ENCODE data around the gene CCDC171. TPM values are rescaled to one million over a fixed set of nuclear protein-coding genes. Genes with fewer than 3 reads are reported as not detected.
"Not testable (repeated sequence)": the region's sequence is repeated elsewhere in the genome, so short reads cannot be mapped to it uniquely, and the experiment has no call there.

CCDC171 gene
- polyA plus RNA-seq, 3 donors: 0.22 to 1.1 (median 0.97) TPM

DNA sequence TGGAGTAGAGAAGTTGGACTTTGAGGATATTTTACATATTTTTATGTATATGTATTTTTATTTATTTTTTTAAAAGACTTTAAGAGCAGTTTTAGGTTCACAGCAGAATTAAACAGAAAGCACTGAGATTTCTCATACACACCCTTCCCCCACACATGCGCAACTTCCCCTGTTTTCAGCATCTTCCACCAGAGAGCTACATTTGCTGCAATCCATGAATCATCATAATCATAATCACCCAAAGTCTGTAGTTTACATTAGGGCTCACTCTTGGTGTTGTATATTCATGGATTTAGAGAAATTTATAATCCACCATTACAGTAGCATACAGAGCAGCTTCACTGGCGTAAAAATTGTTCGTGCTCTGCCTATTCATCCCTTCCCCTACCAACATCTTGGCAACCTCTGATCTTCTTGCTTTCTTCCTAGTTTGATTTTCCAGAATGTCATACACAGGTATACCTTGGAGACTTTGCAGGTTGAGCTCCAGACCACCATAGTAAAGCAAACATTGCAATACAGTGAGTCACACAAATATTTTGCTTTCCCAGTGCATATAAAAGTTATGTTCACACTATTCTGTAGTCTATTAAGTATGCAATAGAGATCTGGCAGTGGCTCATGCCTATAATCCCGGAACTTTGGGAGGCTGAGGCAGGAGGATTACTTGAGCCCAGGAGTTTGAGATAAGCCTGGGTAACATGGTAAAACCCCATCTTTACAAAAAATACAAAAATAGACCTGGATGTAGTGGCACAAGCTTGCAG lies 9.6 kb upstream of the CCDC171 start:
- H3K27ac ChIP-seq (ENCODE audit: low read depth, low read length): no peak overlapping the region
- 86 to 91% (median 87%) methylated on average over 4 of the region's 4 CpGs for WGBS, 3 donors

DNA sequence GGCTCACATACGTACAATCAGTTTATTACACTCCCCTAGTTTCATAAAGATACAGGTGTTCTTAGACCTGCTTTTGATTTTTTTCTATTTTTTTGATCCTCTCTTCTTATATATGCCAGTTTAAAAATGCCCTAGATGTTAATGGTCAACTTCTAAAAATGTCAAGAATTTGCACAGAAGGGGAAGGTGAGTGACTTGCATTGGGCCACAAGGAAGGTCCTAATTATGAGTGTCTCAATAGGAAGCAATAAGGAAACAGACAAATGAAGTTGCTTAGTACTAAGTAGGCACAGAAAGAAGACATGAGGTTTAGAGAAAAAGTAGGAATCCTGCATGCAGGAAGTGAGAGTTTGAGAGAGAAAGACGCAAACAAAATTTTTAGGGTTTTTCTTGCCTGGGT lies 3.2 kb upstream of the CCDC171 start:
- 80 to 96% (median 92%) methylated on average over 2 of the region's 2 CpGs for WGBS, 3 donors

DNA sequence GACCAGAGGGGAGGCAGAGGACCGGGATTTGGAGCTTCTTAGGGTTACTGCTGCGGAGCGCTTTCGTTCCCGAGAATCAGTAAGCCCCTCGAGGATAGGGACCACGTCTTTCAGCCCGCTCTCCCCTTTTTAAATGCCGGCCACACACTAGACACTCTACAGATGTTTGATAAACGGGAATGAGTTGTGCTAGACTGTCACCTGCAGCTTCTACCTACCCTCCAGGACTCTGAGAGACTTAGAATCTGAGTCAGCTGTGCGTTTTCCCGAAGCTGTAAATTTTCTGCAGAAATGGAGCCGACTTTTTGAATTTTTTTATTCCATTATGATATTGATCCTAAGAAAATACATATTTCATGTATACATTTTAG lies 670 bp downstream of the CCDC171 start:
- no peak overlapping the region for H3K27ac ChIP-seq (ENCODE audit: low read depth, low read length)
- 0 to 1% (median 1%) methylated on average over 13 of the region's 13 CpGs for WGBS, 3 donors

More for the DNA sequence above, 3.2 kb upstream of the CCDC171 start:
- no peak overlapping the region for H3K27ac ChIP-seq (ENCODE audit: low read depth, low read length)

DNA sequence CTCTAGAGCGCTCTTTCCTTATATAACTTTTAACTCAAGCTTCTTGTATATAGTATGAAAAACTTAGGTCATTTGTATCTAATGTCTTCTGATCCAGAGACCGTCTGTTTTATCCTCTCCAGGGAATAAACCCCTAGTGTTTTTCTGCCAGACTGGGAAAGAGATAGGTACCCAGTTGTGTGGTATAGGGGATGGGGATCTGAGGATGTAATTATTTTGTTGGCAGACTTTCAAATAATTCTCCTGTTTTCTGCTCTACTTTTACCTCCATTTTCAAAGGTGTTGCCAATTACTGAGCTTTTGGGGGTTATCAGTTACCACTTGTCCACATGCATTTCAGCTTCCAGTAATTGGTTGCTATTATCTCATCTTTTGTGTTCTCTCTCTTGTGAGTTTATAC lies 17.9 kb downstream of the CCDC171 start:
- no peak overlapping the region for H3K27ac ChIP-seq (ENCODE audit: low read depth, low read length)
- WGBS, 3 donors: 88 to 96% (median 88%) methylated on average over 2 of the region's 2 CpGs

DNA sequence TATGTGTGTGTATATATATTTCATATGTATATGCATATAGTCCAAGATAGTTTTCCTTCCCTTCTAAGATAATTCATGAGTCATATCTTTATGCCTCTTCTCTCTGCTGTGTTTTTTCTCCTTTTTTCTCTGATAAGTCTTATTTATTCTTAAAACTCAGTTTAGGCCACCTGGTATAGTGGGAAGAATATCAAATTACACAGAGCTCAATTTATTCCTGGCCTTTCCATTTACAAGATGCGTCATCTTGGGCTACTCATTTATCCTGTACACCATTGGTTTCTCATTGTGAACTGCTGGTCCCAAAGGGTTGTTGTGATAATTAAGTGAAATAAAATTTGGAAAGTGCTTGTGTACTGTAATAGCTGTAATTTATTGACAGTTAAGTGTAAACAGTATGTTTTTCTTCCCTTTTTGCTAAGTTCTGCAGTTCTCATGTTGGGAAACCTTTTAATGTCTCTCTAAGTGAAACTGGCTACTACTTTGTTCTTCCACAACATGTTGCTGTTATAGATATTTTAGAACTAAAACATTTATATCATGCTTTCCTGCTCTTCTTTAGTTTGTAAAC lies 19.4 kb downstream of the CCDC171 start:
- 88 to 95% (median 92%) methylated on average over 1 of the region's 1 CpG for WGBS, 3 donors
- H3K27ac ChIP-seq (ENCODE audit: low read depth, low read length): no peak overlapping the region

DNA sequence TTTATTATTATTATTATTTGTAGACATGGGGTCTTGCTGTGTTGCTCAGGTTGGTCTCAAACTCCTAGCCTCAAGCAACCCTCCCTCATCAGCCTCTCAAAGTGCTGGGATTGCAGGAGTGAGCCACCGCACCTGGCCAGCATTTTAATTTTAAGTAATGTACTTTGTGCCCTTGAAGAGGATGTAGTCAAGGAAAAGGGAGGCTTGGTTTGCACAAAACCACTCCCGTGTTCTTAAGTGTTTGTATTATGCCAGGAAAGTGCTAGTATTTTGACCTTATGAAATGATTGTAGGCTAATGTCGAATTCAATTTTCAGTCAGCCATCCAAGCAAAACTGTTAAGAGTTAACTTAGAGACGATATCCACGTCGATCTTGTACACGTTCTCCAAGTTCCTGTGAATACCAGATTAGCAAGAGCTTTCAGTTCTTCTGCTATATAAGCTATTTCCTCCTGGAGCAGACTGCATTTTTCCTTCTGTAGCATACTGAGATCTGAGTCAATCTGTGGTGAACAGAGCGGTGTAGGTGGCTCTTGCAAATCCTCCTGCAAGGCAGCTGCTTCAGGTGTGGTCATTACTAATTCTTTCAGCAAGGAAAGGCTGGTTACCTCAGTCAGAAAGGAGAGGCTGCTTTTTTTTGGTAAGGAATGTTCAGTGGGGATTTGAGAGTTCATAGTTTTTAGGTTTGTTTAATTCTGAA lies 23.7 kb downstream of the CCDC171 start:
- 69 to 81% (median 75%) methylated on average over 8 of the region's 8 CpGs for WGBS, 3 donors
- no peak overlapping the region for H3K27ac ChIP-seq (ENCODE audit: low read depth, low read length)

DNA sequence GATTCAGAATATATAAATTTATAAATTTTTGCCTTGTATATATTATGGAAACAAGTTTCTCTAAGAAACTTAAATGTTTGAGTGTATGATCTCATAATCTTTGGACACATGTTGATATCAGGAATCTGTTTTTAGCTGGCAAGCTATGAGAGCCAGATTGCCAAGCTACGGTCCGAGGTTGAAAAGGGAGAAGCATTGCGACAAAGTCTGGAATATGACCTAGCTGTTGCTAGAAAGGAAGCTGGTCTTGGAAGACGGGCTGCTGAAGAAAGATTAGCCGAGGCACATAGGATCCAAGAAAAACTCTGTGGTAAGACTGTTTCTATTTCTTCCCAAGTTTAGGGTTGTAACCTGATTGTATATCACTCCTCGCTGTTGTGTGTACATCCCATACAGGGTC lies 25.9 kb downstream of the CCDC171 start:
- H3K27ac ChIP-seq (ENCODE audit: low read depth, low read length): no peak overlapping the region
- WGBS, 3 donors: 62 to 82% (median 76%) methylated on average over 6 of the region's 6 CpGs

DNA sequence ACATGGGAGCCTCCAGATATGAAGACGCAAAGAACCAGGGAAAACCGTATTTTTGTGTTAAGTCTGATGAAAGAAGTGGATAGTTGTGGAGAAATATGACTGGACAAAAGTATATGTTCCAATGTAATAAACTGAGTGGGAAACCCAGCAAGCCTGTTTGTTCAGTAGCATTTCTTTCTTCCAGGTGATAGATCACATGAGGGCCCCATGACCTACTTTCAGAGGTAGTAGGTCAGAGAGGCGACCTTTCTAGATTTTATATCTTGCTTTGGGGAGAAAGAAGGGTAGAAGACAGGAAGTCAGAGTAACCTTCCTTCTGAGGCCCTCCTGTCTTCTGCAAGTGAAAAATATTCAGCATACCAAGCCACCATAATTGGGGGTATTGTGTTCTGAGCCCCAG lies 31.5 kb downstream of the CCDC171 start:
- 85 to 94% (median 94%) methylated on average over 3 of the region's 3 CpGs for WGBS, 3 donors
- no peak overlapping the region for H3K27ac ChIP-seq (ENCODE audit: low read depth, low read length)

DNA sequence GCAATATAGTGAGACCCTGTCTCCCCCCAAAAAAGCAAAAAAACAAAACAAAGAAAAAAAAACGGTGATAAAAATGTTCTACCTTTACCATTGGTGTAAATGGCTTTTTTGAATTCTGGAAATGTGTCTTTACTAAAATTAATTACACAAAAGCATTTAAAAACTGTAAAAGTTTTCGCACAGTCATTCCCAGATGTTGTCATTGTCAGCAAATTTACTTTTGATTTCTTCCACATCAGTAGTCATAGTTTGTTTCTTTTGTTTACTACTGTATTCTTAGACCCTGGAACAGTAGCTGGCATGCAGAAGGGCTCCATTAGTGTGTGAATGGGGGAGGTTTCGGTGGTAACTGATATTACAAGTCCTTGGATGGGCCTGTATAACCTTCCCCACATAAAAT lies 39.5 kb downstream of the CCDC171 start:
- WGBS, 3 donors: 89 to 95% (median 92%) methylated on average over 3 of the region's 3 CpGs
- H3K27ac ChIP-seq (ENCODE audit: low read depth, low read length): no peak overlapping the region

DNA sequence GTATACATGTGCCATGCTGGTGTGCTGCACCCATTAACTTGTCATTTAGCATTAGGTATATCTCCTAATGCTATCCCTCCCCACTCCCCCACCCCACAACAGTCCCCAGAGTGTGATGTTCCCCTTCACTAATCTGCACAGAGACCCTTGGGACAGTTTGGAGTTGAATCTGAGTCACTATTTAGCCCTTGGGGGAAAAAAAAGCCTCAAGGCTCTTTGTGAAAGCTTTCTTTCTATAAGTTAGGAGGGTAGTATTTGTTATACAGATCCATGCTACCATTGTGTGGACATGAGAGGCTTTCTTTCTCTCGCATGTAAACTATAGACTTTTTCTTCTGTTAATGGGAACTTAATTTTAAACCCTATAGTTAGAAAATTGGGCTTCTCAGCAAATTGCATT lies 40.1 kb downstream of the CCDC171 start:
- WGBS, 3 donors: 88 to 95% (median 94%) methylated on average over 1 of the region's 1 CpG
- H3K27ac ChIP-seq (ENCODE audit: low read depth, low read length): not testable (repeated sequence)

DNA sequence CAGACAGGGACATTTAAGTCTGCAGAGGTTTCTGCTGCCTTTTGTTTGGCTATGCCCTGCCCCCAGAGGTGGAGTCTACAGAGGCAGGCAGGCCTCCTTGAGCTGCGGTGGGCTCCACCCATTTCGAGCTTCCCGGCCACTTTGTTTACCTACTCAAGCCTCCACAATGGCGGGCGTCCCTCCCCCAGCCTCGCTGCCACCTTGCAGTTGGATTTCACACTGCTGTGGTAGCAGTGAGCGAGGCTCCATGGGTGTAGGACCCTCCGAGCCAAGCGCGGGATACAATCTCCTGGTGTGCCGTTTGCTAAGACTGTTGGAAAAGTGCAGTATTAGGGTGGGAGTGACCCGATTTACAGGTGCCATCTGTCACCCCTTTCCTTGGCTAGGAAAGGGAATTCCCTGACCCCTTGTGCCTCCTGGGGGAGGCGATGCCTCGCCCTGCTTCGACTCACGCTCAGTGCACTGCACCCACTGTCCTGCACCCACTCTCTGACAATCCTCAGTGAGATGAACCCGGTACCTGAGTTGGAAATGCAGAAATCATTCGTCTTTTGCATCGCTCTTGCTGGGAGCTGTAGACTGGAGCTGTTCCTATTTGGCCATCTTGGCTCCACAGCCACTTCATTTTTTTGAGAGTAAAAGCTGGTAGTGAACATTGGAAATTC lies 48.0 kb downstream of the CCDC171 start:
- 95 to 96% (median 96%) methylated on average over 19 of the region's 19 CpGs for WGBS, 3 donors

DNA sequence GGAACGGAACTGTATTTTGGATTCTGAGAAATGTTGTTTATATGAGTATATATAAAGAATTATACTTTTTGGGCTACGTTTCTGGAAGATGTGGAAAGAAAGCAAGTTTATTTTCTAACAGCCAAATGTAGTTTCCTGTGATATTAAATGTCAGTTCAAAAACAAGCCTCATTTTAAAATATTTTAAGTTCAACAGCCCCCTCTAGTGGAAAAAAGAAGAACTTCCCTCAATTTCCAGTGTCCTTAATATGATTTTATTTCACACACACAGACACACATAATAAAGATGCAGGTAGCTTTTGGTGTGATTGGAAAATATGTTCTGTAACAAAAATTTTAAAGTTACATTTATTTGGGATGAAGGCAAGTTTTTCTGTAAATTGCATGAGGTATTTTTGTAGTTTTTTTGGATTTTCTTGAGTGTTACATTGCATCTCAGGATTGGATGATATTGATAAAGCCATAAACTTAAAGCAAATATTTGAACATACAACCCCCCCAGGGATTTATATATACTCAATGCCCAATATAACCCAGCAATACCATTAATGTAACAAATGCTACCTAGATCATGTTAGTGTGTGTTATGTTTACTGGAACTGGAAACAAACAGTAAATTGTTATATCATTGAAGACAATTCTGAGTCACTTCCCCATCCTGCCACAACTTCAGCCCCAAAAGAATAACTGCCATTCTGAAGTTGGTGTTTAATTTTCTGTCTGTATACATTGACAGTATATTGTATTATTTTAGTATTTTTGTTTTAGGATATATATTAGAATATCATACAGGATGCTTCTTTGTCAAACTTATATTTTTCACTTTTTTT lies 54.0 kb downstream of the CCDC171 start:
- no peak overlapping the region for H3K27ac ChIP-seq (ENCODE audit: low read depth, low read length)
- WGBS, 3 donors: 18 to 40% (median 28%) methylated on average over 2 of the region's 2 CpGs

More for the DNA sequence above, 48.0 kb downstream of the CCDC171 start:
- H3K27ac ChIP-seq (ENCODE audit: low read depth, low read length): not testable (repeated sequence)

DNA sequence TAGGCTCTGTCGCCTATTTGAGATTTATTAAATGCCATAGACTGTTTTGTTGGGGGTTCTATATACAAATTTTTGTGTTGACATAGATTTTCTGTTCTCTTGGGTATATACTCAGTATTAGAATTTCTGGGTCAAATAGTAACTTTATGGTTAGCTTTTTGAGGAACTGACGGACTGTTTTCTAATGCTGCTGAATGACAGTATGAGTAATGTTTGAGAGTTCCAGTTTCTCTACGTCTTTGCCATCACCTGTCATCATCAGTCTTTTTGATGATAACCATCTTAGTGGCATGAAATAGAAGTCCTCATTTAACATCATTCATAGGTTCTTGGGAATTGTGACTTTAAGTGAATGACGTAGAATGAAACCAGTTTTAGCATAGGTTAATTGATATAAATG lies 60.1 kb downstream of the CCDC171 start:
- no peak overlapping the region for H3K27ac ChIP-seq (ENCODE audit: low read depth, low read length)
- 85 to 87% (median 86%) methylated on average over 4 of the region's 4 CpGs for WGBS, 3 donors

DNA sequence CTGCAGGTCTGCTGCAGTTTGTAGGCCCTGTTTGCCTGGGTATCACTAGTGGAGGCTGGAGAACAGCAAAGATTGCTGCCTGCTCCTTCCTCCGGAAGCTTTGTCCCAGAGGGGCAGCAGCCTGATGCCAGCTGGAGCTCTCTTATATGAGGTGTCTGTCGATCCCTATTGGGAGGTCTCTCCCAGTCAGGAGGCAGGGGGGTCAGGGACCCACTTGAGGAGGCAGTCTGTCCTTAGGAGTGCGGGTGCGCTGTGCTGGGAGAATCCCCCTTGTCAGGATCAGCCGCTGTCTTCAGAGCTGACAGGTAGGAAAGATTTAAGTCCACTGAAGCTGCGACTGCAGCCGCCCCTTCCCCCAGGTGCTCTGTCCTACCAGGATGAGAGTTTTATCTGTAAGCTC lies 64.9 kb downstream of the CCDC171 start:
- no peak overlapping the region for H3K27ac ChIP-seq (ENCODE audit: low read depth, low read length)
- WGBS, 3 donors: 94 to 98% (median 95%) methylated on average over 7 of the region's 7 CpGs

DNA sequence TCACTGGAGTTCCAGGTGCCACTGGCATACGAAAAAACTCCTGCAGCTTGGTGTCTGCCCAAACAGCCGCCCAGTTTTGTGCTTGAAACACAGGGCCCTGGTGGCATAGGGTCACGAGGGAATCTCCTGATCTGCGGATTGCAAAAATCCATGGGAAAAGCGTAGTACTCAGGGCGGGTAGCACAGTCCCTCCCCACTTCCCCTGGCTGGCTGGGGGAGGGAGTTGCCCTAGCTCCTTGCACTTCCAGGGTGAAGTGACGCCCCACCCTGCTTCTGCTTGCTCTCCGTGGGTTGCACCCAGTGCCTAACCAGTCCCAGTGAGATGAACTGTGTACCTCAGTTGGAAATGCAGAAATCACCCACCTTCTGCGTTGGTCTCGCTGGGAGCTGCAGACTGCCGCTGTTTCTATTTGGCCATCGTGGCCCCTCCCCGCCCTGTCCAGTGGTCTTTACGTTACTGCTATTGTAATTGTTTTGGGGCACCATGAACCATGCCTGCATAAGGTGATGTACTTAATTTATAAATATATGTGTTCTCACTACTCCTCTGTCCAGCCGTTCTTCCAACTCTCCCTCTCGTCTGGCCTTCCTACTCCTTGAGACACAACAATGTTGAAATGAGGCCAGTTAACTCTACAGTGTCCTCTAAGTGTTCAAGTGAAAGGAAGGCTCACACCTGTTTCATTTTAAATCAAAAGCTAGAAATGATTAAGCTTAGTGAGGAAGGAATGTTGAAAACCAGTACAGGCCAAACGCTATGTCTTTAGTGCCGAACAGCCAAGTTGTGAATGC lies 65.9 kb downstream of the CCDC171 start:
- 90 to 92% (median 91%) methylated on average over 18 of the region's 18 CpGs for WGBS, 3 donors

DNA sequence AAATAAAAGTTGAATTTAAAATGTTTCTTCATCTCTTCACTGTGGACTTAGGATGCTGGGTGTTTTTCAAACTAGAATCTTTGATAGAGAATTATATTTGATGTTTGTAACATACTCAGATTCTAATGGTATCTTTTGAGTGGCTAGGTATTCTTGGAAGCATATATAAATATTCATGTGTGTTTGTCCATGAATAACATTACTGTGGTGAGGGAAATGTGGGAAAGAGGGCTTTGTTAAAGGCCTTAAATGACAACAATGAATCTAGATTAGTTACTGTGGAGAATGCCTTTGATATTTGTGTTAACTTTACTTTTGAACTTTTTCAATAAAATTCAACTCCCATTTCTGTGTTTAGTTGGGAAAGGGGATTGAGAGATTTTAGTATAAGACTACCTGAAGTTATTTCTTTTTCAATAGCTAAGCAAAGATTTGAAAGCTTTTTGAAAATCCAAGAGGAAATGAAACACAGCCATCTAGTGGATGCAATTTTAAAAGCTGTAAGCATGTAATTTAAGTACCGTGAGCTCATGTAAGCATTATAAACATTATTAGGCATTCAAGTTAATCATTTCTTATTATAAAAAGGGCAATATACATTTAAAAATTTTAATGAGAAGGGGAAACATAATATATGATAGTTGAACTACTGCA lies 69.6 kb downstream of the CCDC171 start:
- 26 to 33% (median 33%) methylated on average over 1 of the region's 1 CpG for WGBS, 3 donors
- no peak overlapping the region for H3K27ac ChIP-seq (ENCODE audit: low read depth, low read length)

More for the DNA sequence above, 65.9 kb downstream of the CCDC171 start:
- H3K27ac ChIP-seq (ENCODE audit: low read depth, low read length): no peak overlapping the region

DNA sequence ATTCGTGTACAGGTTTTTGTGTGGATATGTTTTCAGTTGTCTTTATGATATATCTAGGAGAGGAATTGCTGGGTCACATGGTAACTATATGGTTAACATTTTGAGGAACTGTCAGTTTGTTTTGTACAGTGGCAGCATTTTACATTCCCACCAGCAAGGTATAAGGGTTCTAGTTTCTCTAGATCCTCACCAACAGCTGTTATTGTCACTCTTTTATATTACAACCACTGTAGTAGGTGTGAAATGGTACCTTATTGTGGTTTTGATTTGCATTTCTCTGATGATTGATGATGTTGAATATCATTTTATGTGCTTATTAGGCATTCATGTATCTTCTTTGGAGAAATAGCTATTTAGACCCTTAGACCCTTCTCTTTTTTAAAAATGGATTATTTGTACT lies 82.9 kb downstream of the CCDC171 start:
- WGBS, 3 donors: 59 to 91% (median 67%) methylated on average over 1 of the region's 1 CpG
- no peak overlapping the region for H3K27ac ChIP-seq (ENCODE audit: low read depth, low read length)

Measured in adipose tissue (tissue), 3 donors.